ENCODE measurements around the gene APOA1. TPM values are rescaled to one million over a fixed set of nuclear protein-coding genes. Genes with fewer than 3 reads are reported as not detected.

Gene APOA1
- total and polyA plus RNA-seq, 10 of the 15 experiments (the other 5 are each of a cell fraction or from before 2014, with no cell fraction given) = 0.10 to 2.4 (median 0.24) TPM; not detected in 3

DNA sequence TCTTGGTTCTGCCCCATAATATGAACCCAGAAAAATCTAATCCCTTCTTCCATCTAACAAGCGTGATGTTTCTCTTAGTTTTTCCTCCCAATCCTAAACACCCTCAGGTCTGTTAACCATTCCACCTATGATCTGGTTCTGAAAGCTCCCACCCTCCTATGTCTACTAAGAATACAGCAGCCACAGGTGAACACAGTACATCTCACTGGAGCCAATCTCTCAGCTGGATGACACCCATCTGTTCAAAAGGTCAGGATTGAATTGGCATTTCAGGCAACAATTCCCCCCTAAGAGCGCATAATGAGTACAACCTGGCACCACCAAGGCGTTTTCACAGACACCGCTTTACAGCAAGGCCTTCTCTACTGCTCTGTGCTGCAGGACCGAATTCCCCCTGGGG is 19.0 kb upstream of the APOA1 start:
- no peaks in the 10 kb centered on the region for H3K79me2 ChIP-seq (ENCODE audit: control insufficient read depth, insufficient read depth, low read length)
- 98% methylated on average over 5 of the region's 5 CpGs for WGBS (ENCODE audit: insufficient coverage, insufficient replicate concordance, low lambda C conversion rate, missing lambda C conversion rate)
- H3K9me3 ChIP-seq (replicated peaks; ENCODE audit: control insufficient read depth, insufficient read depth, low read length) = no peaks in the 10 kb centered on the region
- no peak overlapping the region for H3K4me2 ChIP-seq (ENCODE audit: control insufficient read depth, insufficient read depth)
- H3K27ac ChIP-seq (ENCODE audit: control insufficient read depth, insufficient read depth) = no peak overlapping the region
- CTCF ChIA-PET = interaction anchor here (1.2 to 2.1 kb wide), 2 partner anchors 250 to 370 kb away, joined by 4 to 5 read pairs; no protein-coding TSS in a partner anchor
- TF ChIP-seq IRF4 (IDR thresholded peaks at IDR 0.05; ENCODE audit: low read depth, low read length) (no peak), NR2C1 (IDR thresholded peaks at IDR 0.05) (no peak), ESRRA (IDR thresholded peaks at IDR 0.05; ENCODE audit: low read length) (no peak), PML (IDR thresholded peaks at IDR 0.05; ENCODE audit: low read length) (no peak), CREB1 (IDR thresholded peaks at IDR 0.05; ENCODE audit: low read depth) (no peak), NR2F1 (conservative IDR thresholded peaks at IDR 0.05) (no peak), IKZF1 (conservative IDR thresholded peaks at IDR 0.05) (no peak), MTA3 (IDR thresholded peaks at IDR 0.05; ENCODE audit: borderline replicate concordance, low read length) (no peak), RCOR1 (conservative IDR thresholded peaks at IDR 0.05; ENCODE audit: low read depth, low read length) (no peak)
- TF ChIP-seq, protein P1, sequence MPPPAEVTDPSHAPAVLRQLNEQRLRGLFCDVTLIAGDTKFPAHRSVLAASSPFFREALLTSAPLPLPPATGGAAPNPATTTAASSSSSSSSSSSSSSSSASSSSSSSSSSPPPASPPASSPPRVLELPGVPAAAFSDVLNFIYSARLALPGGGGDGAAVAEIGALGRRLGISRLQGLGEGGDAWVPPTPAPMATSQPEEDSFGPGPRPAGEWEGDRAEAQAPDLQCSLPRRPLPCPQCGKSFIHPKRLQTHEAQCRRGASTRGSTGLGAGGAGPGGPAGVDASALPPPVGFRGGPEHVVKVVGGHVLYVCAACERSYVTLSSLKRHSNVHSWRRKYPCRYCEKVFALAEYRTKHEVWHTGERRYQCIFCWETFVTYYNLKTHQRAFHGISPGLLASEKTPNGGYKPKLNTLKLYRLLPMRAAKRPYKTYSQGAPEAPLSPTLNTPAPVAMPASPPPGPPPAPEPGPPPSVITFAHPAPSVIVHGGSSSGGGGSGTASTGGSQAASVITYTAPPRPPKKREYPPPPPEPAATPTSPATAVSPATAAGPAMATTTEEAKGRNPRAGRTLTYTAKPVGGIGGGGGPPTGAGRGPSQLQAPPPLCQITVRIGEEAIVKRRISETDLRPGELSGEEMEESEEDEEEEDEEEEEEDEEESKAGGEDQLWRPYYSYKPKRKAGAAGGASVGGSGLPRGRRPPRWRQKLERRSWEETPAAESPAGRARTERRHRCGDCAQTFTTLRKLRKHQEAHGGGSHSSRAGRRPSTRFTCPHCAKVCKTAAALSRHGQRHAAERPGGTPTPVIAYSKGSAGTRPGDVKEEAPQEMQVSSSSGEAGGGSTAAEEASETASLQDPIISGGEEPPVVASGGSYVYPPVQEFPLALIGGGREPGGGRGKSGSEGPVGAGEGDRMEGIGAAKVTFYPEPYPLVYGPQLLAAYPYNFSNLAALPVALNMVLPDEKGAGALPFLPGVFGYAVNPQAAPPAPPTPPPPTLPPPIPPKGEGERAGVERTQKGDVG (CRISPR knock-in tag; IDR thresholded peaks at IDR 0.05) = no peak
- TF ChIP-seq, protein P2, sequence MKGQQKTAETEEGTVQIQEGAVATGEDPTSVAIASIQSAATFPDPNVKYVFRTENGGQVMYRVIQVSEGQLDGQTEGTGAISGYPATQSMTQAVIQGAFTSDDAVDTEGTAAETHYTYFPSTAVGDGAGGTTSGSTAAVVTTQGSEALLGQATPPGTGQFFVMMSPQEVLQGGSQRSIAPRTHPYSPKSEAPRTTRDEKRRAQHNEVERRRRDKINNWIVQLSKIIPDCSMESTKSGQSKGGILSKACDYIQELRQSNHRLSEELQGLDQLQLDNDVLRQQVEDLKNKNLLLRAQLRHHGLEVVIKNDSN (IDR thresholded peaks at IDR 0.05; ENCODE audit: borderline replicate concordance, extremely low read length, insufficient read depth, low read depth, low read length) = no peak
- RAD21 ChIA-PET (ENCODE audit: unreplicated experiment) = interaction anchor here (5.0 kb wide), 1 partner anchor 21 kb away, joined by 32 read pairs; no protein-coding TSS in a partner anchor
- ATAC-seq (no peak), FAIRE-seq (no peak), DNase-seq (ENCODE audit: low read depth, low spot score) (no peak)
- POLR2A ChIA-PET = interaction anchor here (0.5 to 1.1 kb wide), 3 partner anchors 33 to 293 kb away, joined by 3 read pairs; no protein-coding TSS in a partner anchor
- H3K36me3 ChIP-seq (ENCODE audit: control insufficient read depth in 2 of 2, insufficient read depth in 2 of 2, low read length in 1 of 2) = peaks cover 3 to 9% of the 10 kb centered on the region in 2 experiments; a peak in 2 of 4 replicates
- SMC1A ChIA-PET (ENCODE audit: uncharacterized antibody, unreplicated experiment) = interaction anchor here (0.9 kb wide), 1 partner anchor 20 kb away, joined by 3 read pairs; no protein-coding TSS in a partner anchor
- no TSS peak for BruUV-seq (replicated peaks)
- H3K4me1 ChIP-seq (ENCODE audit: control insufficient read depth, insufficient read depth, low read length) = peaks cover 28% of the 10 kb centered on the region
- H4K20me1 ChIP-seq (ENCODE audit: control insufficient read depth, insufficient read depth) = no peaks in the 10 kb centered on the region
- in situ Hi-C loops (cut with MboI) = no loop called here
- no peak overlapping the region for H2AFZ ChIP-seq (ENCODE audit: control insufficient read depth, low read depth, low read length)
- no peak overlapping the region for H3K4me3 ChIP-seq
- no peaks in the 10 kb centered on the region for H3K27me3 ChIP-seq (replicated peaks in 1 of 2; ENCODE audit: control insufficient read depth in 2 of 2, insufficient read depth in 2 of 2, low read length in 1 of 2)
- intact Hi-C loops (cut with micrococcal nuclease; ENCODE audit: unreplicated experiment) = no loop called here
- no peak overlapping the region for H3K9ac ChIP-seq (ENCODE audit: control insufficient read depth, insufficient read depth, low read length)
